ENCODE data around the gene ABR.
"Not testable (repeated sequence)": the region's sequence is repeated elsewhere in the genome, so short reads cannot be mapped to it uniquely, and the experiment has no call there.

Gene ABR

GRCh38 chr17:1146561-1147265 lies 33.1 kb downstream of the ABR start:
- no peak for DNase-seq

- no peak for DNase-seq
Observed at GRCh38 chr17:1145311-1145986, 34.3 kb downstream of the ABR start.

GRCh38 chr17:1144162-1144561 lies 35.6 kb downstream of the ABR start:
- no peak for DNase-seq

- no peak for DNase-seq
Observed at GRCh38 chr17:1143573-1143972, 36.2 kb downstream of the ABR start.

GRCh38 chr17:1142561-1142971 lies 37.2 kb downstream of the ABR start:
- no peak for DNase-seq

GRCh38 chr17:1137465-1137894 lies 42.3 kb downstream of the ABR start:
- no peak for DNase-seq

GRCh38 chr17:1136748-1137147 lies 43.0 kb downstream of the ABR start:
- DNase-seq: no peak

GRCh38 chr17:1134634-1135324 lies 45.0 kb downstream of the ABR start:
- no peak for DNase-seq

- no peak for DNase-seq
Observed at GRCh38 chr17:1130191-1130590, 49.6 kb downstream of the ABR start.

- not testable (repeated sequence) for DNase-seq
Observed at GRCh38 chr17:1128463-1128862, 51.3 kb downstream of the ABR start.

- no peak for DNase-seq
Observed at GRCh38 chr17:1126801-1127550, 52.8 kb downstream of the ABR start.

- DNase-seq: no peak
Observed at GRCh38 chr17:1126250-1126797, 53.5 kb downstream of the ABR start.

GRCh38 chr17:1125788-1126145 lies 54.0 kb downstream of the ABR start:
- no peak for DNase-seq

GRCh38 chr17:1124896-1125787 lies 54.6 kb downstream of the ABR start:
- DNase-seq: no peak

- no peak for DNase-seq
Observed at GRCh38 chr17:1123921-1124715, 55.7 kb downstream of the ABR start.

- no peak for DNase-seq
Observed at GRCh38 chr17:1123393-1123831, 56.4 kb downstream of the ABR start.

GRCh38 chr17:1122533-1123392 lies 57.0 kb downstream of the ABR start:
- peak; percentile 96 for DNase-seq

- not testable (repeated sequence) for DNase-seq
Observed at GRCh38 chr17:1121442-1121817, 58.4 kb downstream of the ABR start.

- DNase-seq: no peak
Observed at GRCh38 chr17:1120596-1121441, 59.0 kb downstream of the ABR start.

All from activated CD8-positive, alpha-beta memory T cell treated with anti-CD3 and anti-CD28 coated beads for 24 hours (primary cell).